Fibroblast of lung (primary cell): ENCODE results near the gene DNAI7. TPM values are rescaled to one million over a fixed set of nuclear protein-coding genes. Genes with fewer than 3 reads are reported as not detected.

ENCODE experiments used
- DNase-seq, 2 donors: peaks; one replicate each; pipeline versions ENCODE4 v3.0.0 to v3.0.0-alpha.2; 2010; ENCODE audit warnings: low read depth in 2 of 2
- H2AFZ ChIP-seq: 2 replicates; pipeline ENCODE4 v1.5.1; 2012; ENCODE audit warnings: low read length, control low read depth, inconsistent platforms
- H3K27ac ChIP-seq: 2 replicates; pipeline ENCODE4 v1.5.1; 2011; ENCODE audit warnings: low read length, control low read depth; ENCODE audit not compliant: insufficient read depth
- H3K27me3 ChIP-seq: 2 replicates; pipeline ENCODE4 v1.5.1; 2011; ENCODE audit warnings: mild to moderate bottlenecking, low read length; ENCODE audit not compliant: control insufficient read depth, insufficient read depth
- H3K36me3 ChIP-seq: 2 replicates; pipeline ENCODE4 v1.5.1; 2011; ENCODE audit warnings: low read length; ENCODE audit not compliant: control insufficient read depth, insufficient read depth
- H3K4me1 ChIP-seq: 2 replicates; pipeline ENCODE4 v1.5.1; 2011; ENCODE audit warnings: low read length; ENCODE audit not compliant: control insufficient read depth, insufficient read depth; ENCODE audit errors: extremely low read depth
- H3K4me2 ChIP-seq: 2 replicates; pipeline ENCODE4 v1.5.1; 2011; ENCODE audit warnings: low read length, control low read depth; ENCODE audit not compliant: insufficient read depth; ENCODE audit errors: extremely low read depth
- H3K4me3 ChIP-seq, 4 experiments: fragments of 200-600 bp in 1 of 4; sonication (generic) in 1 of 4; replicated peaks in 1 of 4; 2 replicates each; pipeline ENCODE4 v1.5.1; 2011 to 2016; ENCODE audit warnings: low read length in 4 of 4, low read depth in 3 of 4, mild to moderate bottlenecking in 3 of 4, control low read depth in 2 of 4, inconsistent platforms in 1 of 4, mixed read lengths in 1 of 4; ENCODE audit not compliant: insufficient read depth in 1 of 4; ENCODE audit errors: control extremely low read depth in 1 of 4
- H3K79me2 ChIP-seq: 2 replicates; pipeline ENCODE4 v1.5.1; 2012; ENCODE audit warnings: mild to moderate bottlenecking, low read length, inconsistent platforms; ENCODE audit not compliant: control insufficient read depth, insufficient read depth
- H3K9ac ChIP-seq: 2 replicates; pipeline ENCODE4 v1.5.1; 2011; ENCODE audit warnings: mild to moderate bottlenecking, low read length, control low read depth; ENCODE audit not compliant: insufficient read depth
- H3K9me3 ChIP-seq: 2 replicates; pipeline ENCODE4 v1.5.1; 2012; ENCODE audit warnings: low read depth, low read length; ENCODE audit not compliant: control insufficient read depth, insufficient read depth
- H4K20me1 ChIP-seq: 2 replicates; pipeline ENCODE4 v1.5.1; 2011; ENCODE audit warnings: low read length; ENCODE audit not compliant: control insufficient read depth, insufficient read depth; ENCODE audit errors: extremely low read depth
- CTCF ChIP-seq, 2 donors: IDR thresholded peaks in 1 of 2; conservative IDR thresholded peaks in 1 of 2; 1 replicate in 1 of 2; 2 replicates in 1 of 2; pipeline ENCODE4 v1.5.1; 2011 to 2012; ENCODE audit warnings: low read length in 2 of 2, control low read depth in 1 of 2, inconsistent platforms in 1 of 2, low read depth in 1 of 2, mild to moderate bottlenecking in 1 of 2
- EZH2 ChIP-seq: IDR thresholded peaks from 2 replicates; pipeline ENCODE4 v1.5.1; 2012; ENCODE audit warnings: low read length, control low read depth, mild to moderate bottlenecking; ENCODE audit errors: missing control alignments
- polyA plus RNA-seq, 2 donors: library from polyadenylated mRNA; depleted of rRNA in 1 of 2; stranded (reverse) in 1 of 2; unstranded in 1 of 2; fragments of >200 nt; gene quantifications; 2 replicates each; pipeline ENCODE4 v1.2.1, GENCODE V29; 2011 to 2012; ENCODE audit warnings: missing spikeins in 1 of 2
- total RNA-seq: library from RNA; depleted of rRNA; stranded (reverse); fragments of >200 nt; gene quantifications from 2 replicates; pipeline ENCODE4 v1.2.1, GENCODE V29; 2014

The DNAI7 gene
- total and polyA plus RNA-seq, 2 donors (not counting 1 experiment from before 2014, with no cell fraction given) = 0.17 to 0.23 TPM

- H2AFZ ChIP-seq = no peak overlapping the region
- H3K4me2 ChIP-seq = no peak overlapping the region
- H3K9ac ChIP-seq = no peak overlapping the region
- H4K20me1 ChIP-seq = no peaks in the 10 kb centered on the region
- H3K27me3 ChIP-seq = no peaks in the 10 kb centered on the region
- no peak overlapping the region for H3K27ac ChIP-seq
- no peaks in the 10 kb centered on the region for H3K79me2 ChIP-seq
- no peak for TF ChIP-seq CTCF (conservative IDR thresholded peaks at IDR 0.05 in 1 of 2, IDR thresholded peaks at IDR 0.05 in 1 of 2; ENCODE audit: low read depth in 1 of 2, low read length in 2 of 2)
- TF ChIP-seq EZH2 = no peak
- no peak overlapping the region for H3K4me3 ChIP-seq
- DNase-seq = no peak
- H3K4me1 ChIP-seq = no peaks in the 10 kb centered on the region
- no peaks in the 10 kb centered on the region for H3K9me3 ChIP-seq
- no peaks in the 10 kb centered on the region for H3K36me3 ChIP-seq
Measured at GRCh38 chr12:25131270-25131669, 63.7 kb downstream of the DNAI7 start.

DNA sequence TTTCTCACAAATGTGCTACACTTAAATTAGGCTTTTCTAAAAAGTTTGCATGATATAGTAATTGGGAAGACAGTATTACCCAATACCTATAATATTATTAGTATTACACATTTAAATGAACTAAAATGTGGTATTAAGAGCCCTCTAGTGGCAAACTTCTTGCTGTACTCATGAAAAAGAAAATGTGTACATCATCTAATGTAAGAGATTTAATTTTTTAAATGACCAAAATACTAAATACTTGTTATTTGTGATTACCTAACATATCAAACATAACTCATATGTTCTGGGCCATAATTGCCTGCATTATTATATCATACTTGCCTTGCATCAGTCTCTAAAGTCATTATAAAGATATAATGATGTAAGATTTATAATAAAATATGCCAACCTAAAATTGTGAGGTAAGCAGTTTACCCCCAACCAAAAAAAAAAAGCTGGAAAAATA, 64.2 kb downstream of the DNAI7 start:
- Histone ChIP-seq H3K27me3 (no peaks in the 10 kb centered on the region), H3K4me2 (no peak overlapping the region), H3K79me2 (no peaks in the 10 kb centered on the region), H3K9me3 (no peaks in the 10 kb centered on the region), H3K36me3 (no peaks in the 10 kb centered on the region), H3K4me1 (no peaks in the 10 kb centered on the region), H4K20me1 (no peaks in the 10 kb centered on the region), H3K27ac (no peak overlapping the region), H3K9ac (no peak overlapping the region), H3K4me3 (no peak overlapping the region), H2AFZ (no peak overlapping the region)
- TF ChIP-seq EZH2 = no peak
- TF ChIP-seq CTCF (conservative IDR thresholded peaks at IDR 0.05 in 1 of 2, IDR thresholded peaks at IDR 0.05 in 1 of 2; ENCODE audit: low read depth in 1 of 2, low read length in 2 of 2) = peak in 1 of 2 donors; percentile 51
- peak; percentile 47 to 82 for DNase-seq

GRCh38 chr12:25126746-25127145, 68.2 kb downstream of the DNAI7 start:
- H3K4me2 ChIP-seq = no peak overlapping the region
- no peak overlapping the region for H3K27ac ChIP-seq
- no peak for DNase-seq
- no peaks in the 10 kb centered on the region for H3K4me1 ChIP-seq
- no peak overlapping the region for H2AFZ ChIP-seq
- H3K4me3 ChIP-seq = no peak overlapping the region
- H3K9ac ChIP-seq = no peak overlapping the region
- no peaks in the 10 kb centered on the region for H4K20me1 ChIP-seq
- H3K79me2 ChIP-seq = no peaks in the 10 kb centered on the region
- no peaks in the 10 kb centered on the region for H3K27me3 ChIP-seq
- no peak for TF ChIP-seq EZH2
- no peaks in the 10 kb centered on the region for H3K36me3 ChIP-seq
- H3K9me3 ChIP-seq = no peaks in the 10 kb centered on the region
